Measurements from ENCODE around the gene DNAH11.

DNAH11 gene

GRCh38 chr7:21948364-21948763 is 405.5 kb downstream of the DNAH11 start:
- DNase-seq (ENCODE audit: low read depth in 3 of 3, low spot score in 1 of 3), result no peak

- no peak for DNase-seq (ENCODE audit: low read depth in 3 of 3, low spot score in 1 of 3)
Measured at GRCh38 chr7:21948887-21949540, 406.2 kb downstream of the DNAH11 start.
